Heart left ventricle (tissue), 16 donors: ENCODE measurements around the gene OSBPL10. TPM values are rescaled to one million over a fixed set of nuclear protein-coding genes. Genes with fewer than 3 reads are reported as not detected.
A peak's percentile ranks its signal among the peaks of the same experiment; 100 is the strongest.

ENCODE experiments used
- ATAC-seq, 4 donors: fragments of 200-7000 bp; cut with Tn5 transposase; one replicate each; pipeline ENCODE4 v1.9.1; 2020 to 2022; ENCODE audit warnings: moderate library complexity in 4 of 4, mild to moderate bottlenecking in 3 of 4, moderate number of reproducible peaks in 1 of 4
- DNase-seq, 5 donors: peaks; one replicate each; pipeline ENCODE4 v3.0.0-alpha.2; 2020
- H3K27ac ChIP-seq, 12 donors: fragments of 200-600 bp; sonication (generic) in 4 of 12; one replicate each; pipeline versions ENCODE4 v1.5.0 to v1.8.0; 2016 to 2022; ENCODE audit warnings: mild to moderate bottlenecking in 2 of 12
- H3K27me3 ChIP-seq, 9 donors: fragments of 200-600 bp; sonication (generic) in 2 of 9; one replicate each; pipeline versions ENCODE4 v1.5.1 to v1.8.0; 2016 to 2022; ENCODE audit warnings: mild to moderate bottlenecking in 3 of 9
- H3K36me3 ChIP-seq, 9 donors: fragments of 200-600 bp; sonication (generic) in 2 of 9; one replicate each; pipeline versions ENCODE4 v1.5.0 to v1.8.0; 2018 to 2022; ENCODE audit warnings: mild to moderate bottlenecking in 2 of 9
- H3K4me1 ChIP-seq, 12 donors: fragments of 200-600 bp; sonication (generic) in 4 of 12; one replicate each; pipeline versions ENCODE4 v1.5.0 to v1.8.0; 2016 to 2022; ENCODE audit warnings: mild to moderate bottlenecking in 3 of 12
- H3K4me3 ChIP-seq, 12 donors: fragments of 200-600 bp; sonication (generic) in 4 of 12; one replicate each; pipeline versions ENCODE4 v1.5.0 to v1.8.0; 2017 to 2022; ENCODE audit warnings: mild to moderate bottlenecking in 9 of 12, moderate library complexity in 4 of 12
- H3K9me3 ChIP-seq, 12 donors: fragments of 200-600 bp; sonication (generic) in 4 of 12; one replicate each; pipeline versions ENCODE4 v1.5.0 to v1.8.0; 2016 to 2022; ENCODE audit warnings: mild to moderate bottlenecking in 1 of 12
- POLR2A ChIP-seq, 2 donors: fragments of 450-650 bp; IDR thresholded peaks; one replicate each; pipeline ENCODE4 v1.6.1; 2017; ENCODE audit warnings: antibody characterized with exemption in 2 of 2, mild to moderate bottlenecking in 2 of 2, moderate library complexity in 2 of 2
- WGBS, 4 donors: extraction: QIAGEN DNeasy Blood & Tissue Kit in 2 of 4; methylation state at CpG; one replicate each; pipeline versions ENCODE4 v1.1.5 to v1.1.7; 2013 to 2018; 5-methylcytosine and 5-hydroxymethylcytosine counted together
- intact Hi-C, 10 donors: fragments of 100-400 bp; cut with DNase I; formaldehyde crosslinking; loops; one replicate each; pipeline versions ENCODE4 v1.11.1 to v1.14.2; 2022
- polyA plus RNA-seq, 2 donors: library from polyadenylated mRNA; stranded (reverse); fragments of 200-250 nt; gene quantifications; one replicate each; pipeline ENCODE4 v1.2.3, GENCODE V29; 2013
- total RNA-seq, 9 donors: library from RNA; depleted of rRNA in 2 of 9; stranded (reverse); fragments of >200 nt in 2 of 9; fragmentation: NEBNext Ultra II Directional in 3 of 9; extraction: Animal tissue kit (Norgen Biotek cat#: 25700) in 3 of 9; gene quantifications; one replicate each; pipeline versions ENCODE4 v1.1.0 to v1.2.4, GENCODE V29; 2016 to 2023
- TF ChIP-seq, protein P1 (sequence below), 12 donors: fragments of 200-600 bp; sonication (generic) in 4 of 12; IDR thresholded peaks; one replicate each; pipeline versions ENCODE4 v1.5.0 to v1.8.0; 2018 to 2022; ENCODE audit warnings: antibody characterized with exemption in 12 of 12, mild to moderate bottlenecking in 5 of 12
- donor health status: ischemic (EF 13 %, LVEDD 7.1; RV severe dilation, severe dysfunction).
- donor health status: healthy with polysubstance abuse.
- donor health status: DM: no; HTN: yes; CAD: no.
- donor health status: DM: no; HTN: no; CAD: no.
- donor health status: ischemic (EF 25% LVEDD 6.9; RV normal size, moderate dysfunction).
- donor health status: ischemic (EF 25% LVEDD 5.7; RV mildly dilated, moderate dysfunction).
- donor health status: healthy.
- donor health status: DM: yes; HTN: yes; CAD: no.
- donor health status: ischemic (EF 35%, LVEDD 5.7; RV mildly dilated, moderate dysfunction).
- donor health status: nonischemic (EF 11% LVEDD 7.7; RV severe dilation, severe dysfunction).
- donor health status: DM: yes; HTN: yes; CAD: no.
- donor health status: PGD.
- donor health status: ischemic (EF 29% LVEDD 5.4; RV normal size, mild dysfunction).
- donor health status: nonischemic (EF 23%, LVEDD 6.1; RV moderate dilation, normal function).

Gene OSBPL10
- total and polyA plus RNA-seq, 11 donors = 1.3 to 12.7 (median 3.9) TPM

- intact Hi-C loops = no loop called here
- no peak for DNase-seq
- WGBS, 4 donors = 87 to 91% (median 89%) methylated on average over 5 of the region's 5 CpGs
- Histone ChIP-seq H3K27ac (no peak overlapping the region), H3K4me3 (no peak overlapping the region), H3K4me1 (no peaks in the 10 kb centered on the region), H3K36me3 (no peaks in the 10 kb centered on the region), H3K9me3 (no peaks in the 10 kb centered on the region), H3K27me3 (no peaks in the 10 kb centered on the region)
- TF ChIP-seq, protein P1, sequence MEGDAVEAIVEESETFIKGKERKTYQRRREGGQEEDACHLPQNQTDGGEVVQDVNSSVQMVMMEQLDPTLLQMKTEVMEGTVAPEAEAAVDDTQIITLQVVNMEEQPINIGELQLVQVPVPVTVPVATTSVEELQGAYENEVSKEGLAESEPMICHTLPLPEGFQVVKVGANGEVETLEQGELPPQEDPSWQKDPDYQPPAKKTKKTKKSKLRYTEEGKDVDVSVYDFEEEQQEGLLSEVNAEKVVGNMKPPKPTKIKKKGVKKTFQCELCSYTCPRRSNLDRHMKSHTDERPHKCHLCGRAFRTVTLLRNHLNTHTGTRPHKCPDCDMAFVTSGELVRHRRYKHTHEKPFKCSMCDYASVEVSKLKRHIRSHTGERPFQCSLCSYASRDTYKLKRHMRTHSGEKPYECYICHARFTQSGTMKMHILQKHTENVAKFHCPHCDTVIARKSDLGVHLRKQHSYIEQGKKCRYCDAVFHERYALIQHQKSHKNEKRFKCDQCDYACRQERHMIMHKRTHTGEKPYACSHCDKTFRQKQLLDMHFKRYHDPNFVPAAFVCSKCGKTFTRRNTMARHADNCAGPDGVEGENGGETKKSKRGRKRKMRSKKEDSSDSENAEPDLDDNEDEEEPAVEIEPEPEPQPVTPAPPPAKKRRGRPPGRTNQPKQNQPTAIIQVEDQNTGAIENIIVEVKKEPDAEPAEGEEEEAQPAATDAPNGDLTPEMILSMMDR (IDR thresholded peaks at IDR 0.05) = peak in 1 of 12 donors; percentile 6
- TF ChIP-seq POLR2A (IDR thresholded peaks at IDR 0.05) = no peak
- no peak for ATAC-seq
Observed at GRCh38 chr3:32004113-32004765, 23.2 kb upstream of the OSBPL10 start.

DNA sequence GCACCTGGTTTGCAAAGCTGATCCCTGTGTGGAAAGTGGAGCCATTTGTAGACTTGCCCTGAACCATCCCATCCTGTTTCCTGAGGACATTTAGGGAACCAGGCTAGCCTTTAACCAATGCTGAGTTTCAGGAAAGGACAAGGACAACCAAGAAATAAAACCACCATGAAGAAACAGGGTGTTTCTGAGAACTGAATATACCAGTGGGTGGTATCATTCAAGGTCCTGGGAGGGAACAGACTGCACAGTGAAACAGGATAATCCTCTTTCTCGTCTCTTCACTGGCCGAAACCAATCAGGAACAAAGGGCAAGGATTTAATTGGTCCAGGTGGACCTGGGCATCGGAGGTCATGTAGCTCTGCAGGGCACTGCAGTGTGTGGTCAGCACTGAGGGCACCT is 22.3 kb upstream of the OSBPL10 start:
- DNase-seq (no peak), ATAC-seq (peak in 2 of 4 donors; percentile 13 to 22)
- H3K36me3 ChIP-seq = no peaks in the 10 kb centered on the region
- H3K27ac ChIP-seq = no peak overlapping the region
- no peaks in the 10 kb centered on the region for H3K27me3 ChIP-seq
- 93 to 100% (median 95%) methylated on average over 3 of the region's 3 CpGs for WGBS, 4 donors
- no peaks in the 10 kb centered on the region for H3K4me1 ChIP-seq
- H3K4me3 ChIP-seq = no peak overlapping the region
- TF ChIP-seq, protein P1 (IDR thresholded peaks at IDR 0.05) = no peak
- no peak for TF ChIP-seq POLR2A (IDR thresholded peaks at IDR 0.05)
- intact Hi-C loops = no loop called here
- H3K9me3 ChIP-seq = no peaks in the 10 kb centered on the region

DNA sequence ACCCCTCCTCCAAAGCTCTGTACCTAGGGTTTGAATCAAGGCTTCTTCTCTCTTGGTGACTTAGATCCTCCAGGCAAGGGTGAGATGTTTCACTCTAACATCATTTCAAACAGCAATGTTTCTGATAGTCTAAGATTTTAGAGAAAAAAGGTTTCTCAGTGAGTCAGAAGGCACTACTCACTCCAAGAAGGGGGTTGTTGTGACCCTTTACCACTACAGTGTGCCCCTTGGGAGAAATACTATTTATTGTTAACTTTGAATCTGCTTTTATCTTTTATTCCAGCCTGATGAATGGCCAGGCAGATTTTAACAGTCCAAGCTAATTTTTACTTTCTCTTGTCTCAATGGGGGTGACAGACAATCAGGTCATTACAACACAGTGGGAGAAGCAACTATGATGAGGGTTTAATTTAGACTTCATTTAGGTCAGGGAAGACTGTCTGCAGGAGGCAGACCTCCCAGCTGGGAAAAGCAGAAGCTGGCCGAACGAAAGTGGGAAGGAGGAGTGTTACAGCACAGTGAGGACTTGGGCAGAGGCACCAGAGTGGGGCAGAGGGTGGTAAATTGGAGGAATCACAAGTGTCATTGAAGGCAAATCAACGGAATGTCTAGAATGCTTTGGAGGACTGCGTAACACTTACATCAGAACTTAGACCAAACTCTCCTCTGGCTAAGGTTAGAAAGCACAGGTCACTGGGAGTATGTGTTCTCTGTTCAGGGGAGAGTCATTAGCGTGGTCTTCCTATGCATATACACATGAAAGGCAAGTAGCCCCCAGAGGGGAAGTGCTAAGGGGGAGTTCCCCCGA is 21.7 kb upstream of the OSBPL10 start:
- TF ChIP-seq POLR2A (IDR thresholded peaks at IDR 0.05) = no peak
- TF ChIP-seq, protein P1 (IDR thresholded peaks at IDR 0.05) = no peak
- ATAC-seq (peak in 2 of 4 donors; percentile 14 to 22), DNase-seq (no peak)
- no peaks in the 10 kb centered on the region for H3K36me3 ChIP-seq
- H3K4me1 ChIP-seq = no peaks in the 10 kb centered on the region
- intact Hi-C loops = no loop called here
- no peak overlapping the region for H3K4me3 ChIP-seq
- H3K9me3 ChIP-seq = no peaks in the 10 kb centered on the region
- H3K27me3 ChIP-seq = no peaks in the 10 kb centered on the region
- no peak overlapping the region for H3K27ac ChIP-seq
- 53 to 63% (median 57%) methylated on average over 6 of the region's 6 CpGs for WGBS, 4 donors

DNA sequence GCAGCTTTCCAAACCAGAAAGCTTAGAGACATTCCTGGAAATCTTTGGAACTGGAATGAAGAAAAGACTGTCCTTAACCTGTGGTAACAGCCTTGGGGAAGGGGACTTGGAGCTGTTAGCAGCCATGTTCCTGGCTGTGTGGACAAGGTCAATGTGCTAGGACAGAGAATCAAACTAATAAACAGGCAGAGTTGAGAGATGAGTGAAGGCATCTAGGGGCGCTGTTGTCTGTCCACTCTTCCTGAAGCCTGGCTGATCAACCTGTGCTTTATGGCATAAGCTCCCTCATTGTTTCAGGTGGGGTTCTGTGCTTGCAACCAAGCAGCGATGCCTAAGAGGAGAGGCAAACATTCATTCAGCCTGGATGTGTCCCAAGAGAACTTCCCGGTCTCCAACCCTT is 19.8 kb upstream of the OSBPL10 start:
- H3K36me3 ChIP-seq = no peaks in the 10 kb centered on the region

More for the DNA sequence above, 19.8 kb upstream of the OSBPL10 start:
- Histone ChIP-seq H3K4me3 (no peak overlapping the region), H3K9me3 (no peaks in the 10 kb centered on the region), H3K4me1 (no peaks in the 10 kb centered on the region), H3K27ac (no peak overlapping the region), H3K27me3 (no peaks in the 10 kb centered on the region)
- intact Hi-C loops = no loop called here
- ATAC-seq (no peak), DNase-seq (no peak)
- no peak for TF ChIP-seq POLR2A (IDR thresholded peaks at IDR 0.05)
- TF ChIP-seq, protein P1 (IDR thresholded peaks at IDR 0.05) = no peak
- 80 to 88% (median 82%) methylated on average over 3 of the region's 3 CpGs for WGBS, 4 donors
